MG63 (cell line): ENCODE measurements around the gene CNTRL. TPM values are rescaled to one million over a fixed set of nuclear protein-coding genes. Genes with fewer than 3 reads are reported as not detected.
"Not testable (repeated sequence)": the region's sequence is repeated elsewhere in the genome, so short reads cannot be mapped to it uniquely, and the experiment has no call there.

Experiments
- DNase-seq: peaks from one replicate; pipeline ENCODE4 v3.0.0-alpha.2; 2020
- H3K27me3 ChIP-seq: fragments of 250-450 bp; sonication (Bioruptor Pico); 2 replicates; pipeline ENCODE4 v1.5.1; 2020; ENCODE audit warnings: mild to moderate bottlenecking, moderate library complexity
- H3K36me3 ChIP-seq: fragments of 250-450 bp; sonication (Bioruptor Pico); 2 replicates; pipeline ENCODE4 v1.5.1; 2020; ENCODE audit warnings: mild to moderate bottlenecking, moderate library complexity
- H3K4me3 ChIP-seq: fragments of 250-450 bp; sonication (Bioruptor Pico); 2 replicates; pipeline ENCODE4 v1.5.1; 2020; ENCODE audit warnings: mild to moderate bottlenecking, moderate library complexity
- H3K9me3 ChIP-seq: fragments of 250-450 bp; sonication (Bioruptor Pico); 2 replicates; pipeline ENCODE4 v1.5.1; 2020; ENCODE audit warnings: mild to moderate bottlenecking, moderate library complexity
- total RNA-seq: library from RNA; depleted of rRNA; stranded (reverse); fragments of >200 nt; shearing (Covaris generic); gene quantifications from 2 replicates; pipeline ENCODE4 v1.2.3, GENCODE V29; 2014; ENCODE audit warnings: low replicate concordance; rRNA removed

Gene CNTRL
- total RNA-seq: 0.72 and 2.5 TPM in 2 replicates

DNA sequence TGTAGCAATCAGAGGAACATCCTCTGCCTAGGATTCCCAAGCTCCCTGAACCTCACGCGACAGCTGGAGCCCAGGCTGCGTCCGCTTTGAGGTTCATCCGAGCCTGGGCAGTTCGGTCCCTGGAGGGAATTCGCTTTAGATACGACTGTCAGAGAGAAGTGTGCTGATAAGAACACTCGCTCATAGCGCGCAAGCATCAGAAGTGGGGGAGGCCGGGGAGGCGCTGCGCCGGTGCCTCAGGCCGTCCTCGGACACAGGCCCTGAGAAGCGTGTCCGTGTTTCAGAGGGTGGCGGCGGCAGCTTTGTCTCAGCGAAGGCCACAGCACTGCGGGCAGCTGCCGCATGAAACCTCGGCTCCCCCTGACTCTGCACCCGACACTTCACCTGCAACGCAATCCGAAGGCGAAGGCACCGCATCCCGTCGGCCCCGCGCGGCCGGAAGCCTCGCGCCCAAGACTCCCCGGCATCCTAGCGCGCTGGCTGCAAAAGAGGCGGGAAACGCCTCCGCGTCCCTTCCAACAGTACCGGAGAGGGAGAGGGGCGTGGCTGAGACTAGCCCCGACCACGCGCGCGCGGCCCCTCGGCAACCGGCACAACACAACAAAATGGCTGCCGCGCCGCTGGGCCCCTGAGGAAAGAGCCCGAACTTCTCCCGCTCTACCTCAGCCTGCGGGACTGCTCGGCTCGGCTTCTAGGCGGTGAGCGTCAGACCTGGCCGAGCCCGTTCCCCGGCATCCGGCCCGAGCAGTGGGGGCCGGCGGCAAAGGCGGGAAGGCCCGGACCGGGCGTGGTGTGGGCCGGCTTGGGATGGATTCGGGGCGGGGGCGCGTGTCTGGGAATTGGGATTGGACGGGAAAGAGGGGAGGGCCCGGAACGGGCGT lies at the start of gene CNTRL:
Gene CNTRL, plus strand, starts transcription at position 586 of the 881 bp plus-strand sequence. CDS start 13,372 bp downstream, outside the sequence.
- DNase-seq: peak; percentile 95
- Histone ChIP-seq H3K36me3 (no peaks in the 10 kb centered on the region), H3K4me3 (peak within 1 kb of the TSS; percentile 66)

GRCh38 chr9:121026260-121026691 lies 48.5 kb upstream of the CNTRL start:
- Histone ChIP-seq H3K27me3 (no peaks in the 10 kb centered on the region), H3K9me3 (no peaks in the 10 kb centered on the region), H3K36me3 (no peaks in the 10 kb centered on the region), H3K4me3 (no peak overlapping the region)
- no peak for DNase-seq

More for the DNA sequence above, at the start of gene CNTRL:
- H3K27me3 ChIP-seq: no peaks in the 10 kb centered on the region
- H3K9me3 ChIP-seq: no peaks in the 10 kb centered on the region

DNA sequence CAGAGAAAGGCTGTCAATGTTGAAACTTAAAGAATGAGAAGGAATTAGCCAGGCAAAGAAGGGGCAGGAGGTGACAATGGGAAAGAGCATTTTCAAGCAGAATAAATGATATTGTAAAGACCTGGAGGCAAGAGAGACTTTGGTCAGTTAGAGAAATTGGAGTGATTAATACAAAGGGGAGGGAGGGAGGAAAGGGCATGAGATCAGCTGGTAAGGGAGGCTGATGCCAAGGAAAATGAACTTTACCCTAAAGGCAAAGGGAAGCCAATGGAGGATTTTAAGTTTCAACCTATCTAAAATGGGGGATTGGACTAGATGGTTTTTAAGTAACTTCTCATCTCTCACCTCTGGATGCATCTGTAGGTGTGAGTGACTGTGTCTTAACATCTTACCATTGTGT lies 48.0 kb upstream of the CNTRL start:
- no peaks in the 10 kb centered on the region for H3K27me3 ChIP-seq
- H3K36me3 ChIP-seq: no peaks in the 10 kb centered on the region
- no peaks in the 10 kb centered on the region for H3K9me3 ChIP-seq
- no peak for DNase-seq
- no peak overlapping the region for H3K4me3 ChIP-seq

GRCh38 chr9:121028285-121028684 lies 46.5 kb upstream of the CNTRL start:
- not testable (repeated sequence) for H3K4me3 ChIP-seq, DNase-seq, H3K9me3 ChIP-seq, H3K36me3 ChIP-seq, H3K27me3 ChIP-seq

GRCh38 chr9:121029469-121029868 lies 45.3 kb upstream of the CNTRL start:
- no peaks in the 10 kb centered on the region for H3K36me3 ChIP-seq
- no peak for DNase-seq
- H3K4me3 ChIP-seq: no peak overlapping the region
- H3K9me3 ChIP-seq: no peaks in the 10 kb centered on the region
- H3K27me3 ChIP-seq: no peaks in the 10 kb centered on the region

- no peak overlapping the region for H3K4me3 ChIP-seq
- no peaks in the 10 kb centered on the region for H3K27me3 ChIP-seq
- no peak for DNase-seq
- H3K9me3 ChIP-seq: no peaks in the 10 kb centered on the region
- no peaks in the 10 kb centered on the region for H3K36me3 ChIP-seq
Observed at GRCh38 chr9:121034529-121034928, 40.2 kb upstream of the CNTRL start.

DNA sequence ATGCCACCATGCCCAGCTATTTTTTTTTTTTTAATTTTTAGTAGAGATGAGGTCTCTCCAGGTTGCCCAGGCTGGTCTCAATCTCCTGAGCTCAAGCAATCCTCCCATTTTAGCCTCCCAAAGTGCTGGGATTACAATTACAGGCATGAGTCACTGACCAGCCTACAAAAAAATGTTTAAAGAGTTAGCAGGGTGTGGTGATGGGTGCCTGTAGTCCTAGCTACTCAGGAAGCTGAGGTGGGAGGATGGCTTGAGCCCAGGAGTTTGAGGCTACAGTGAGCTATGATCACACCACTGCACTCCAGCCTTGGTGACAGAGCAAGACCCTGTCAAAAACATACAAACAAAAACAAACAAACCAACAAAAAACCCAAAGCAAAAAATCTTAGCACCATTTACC lies 39.0 kb upstream of the CNTRL start:
- DNase-seq: peak; percentile 27
- not testable (repeated sequence) for H3K36me3 ChIP-seq, H3K27me3 ChIP-seq, H3K9me3 ChIP-seq, H3K4me3 ChIP-seq

DNA sequence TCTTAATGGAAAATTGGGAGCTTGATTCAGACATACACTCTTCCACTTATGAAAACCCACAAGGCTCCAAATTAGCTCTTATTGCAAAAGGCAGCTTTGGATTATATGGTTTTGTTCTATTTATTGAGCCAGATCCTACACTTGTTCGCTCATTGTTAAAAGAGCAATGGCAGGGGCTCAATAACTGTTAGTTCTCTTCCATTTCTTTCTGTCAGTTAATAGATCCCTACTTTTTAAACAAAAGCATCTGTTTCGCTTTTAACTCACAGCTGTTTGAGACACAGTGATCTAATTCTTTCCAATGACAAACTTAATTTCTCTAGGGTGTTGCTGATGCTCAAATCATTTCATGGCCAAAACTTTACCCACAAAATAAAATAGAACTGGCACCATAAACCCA lies 36.4 kb upstream of the CNTRL start:
- Histone ChIP-seq H3K36me3 (no peaks in the 10 kb centered on the region), H3K9me3 (no peaks in the 10 kb centered on the region), H3K4me3 (no peak overlapping the region), H3K27me3 (no peaks in the 10 kb centered on the region)
- DNase-seq: no peak

GRCh38 chr9:121038804-121039203 lies 36.0 kb upstream of the CNTRL start:
- Histone ChIP-seq H3K27me3 (no peaks in the 10 kb centered on the region), H3K9me3 (no peaks in the 10 kb centered on the region), H3K36me3 (no peaks in the 10 kb centered on the region), H3K4me3 (no peak overlapping the region)
- no peak for DNase-seq

GRCh38 chr9:121048175-121048574 lies 26.6 kb upstream of the CNTRL start:
- DNase-seq: no peak
- no peaks in the 10 kb centered on the region for H3K9me3 ChIP-seq
- no peak overlapping the region for H3K4me3 ChIP-seq
- no peaks in the 10 kb centered on the region for H3K36me3 ChIP-seq
- H3K27me3 ChIP-seq: no peaks in the 10 kb centered on the region

DNA sequence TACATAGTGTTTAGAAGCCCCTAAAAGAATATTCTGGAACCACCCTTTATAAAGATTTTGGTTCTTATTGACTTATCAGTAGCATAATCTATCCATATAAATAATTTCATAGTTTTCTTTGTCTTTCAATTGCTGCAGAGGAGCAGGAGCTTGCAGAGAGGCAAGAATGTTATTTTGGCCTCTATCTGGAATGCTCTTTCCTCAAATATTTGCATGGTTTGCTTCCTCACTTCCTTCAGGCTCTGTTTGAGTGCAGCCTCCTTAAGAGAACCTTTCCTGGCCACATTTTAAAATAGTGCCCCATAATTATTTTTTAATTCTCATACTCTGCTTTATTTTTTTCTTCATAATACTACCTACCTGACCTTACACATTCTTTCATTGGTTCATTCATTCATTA lies 26.1 kb upstream of the CNTRL start:
- Histone ChIP-seq H3K27me3 (no peaks in the 10 kb centered on the region), H3K9me3 (no peaks in the 10 kb centered on the region), H3K36me3 (no peaks in the 10 kb centered on the region), H3K4me3 (no peak overlapping the region)
- DNase-seq: no peak

DNA sequence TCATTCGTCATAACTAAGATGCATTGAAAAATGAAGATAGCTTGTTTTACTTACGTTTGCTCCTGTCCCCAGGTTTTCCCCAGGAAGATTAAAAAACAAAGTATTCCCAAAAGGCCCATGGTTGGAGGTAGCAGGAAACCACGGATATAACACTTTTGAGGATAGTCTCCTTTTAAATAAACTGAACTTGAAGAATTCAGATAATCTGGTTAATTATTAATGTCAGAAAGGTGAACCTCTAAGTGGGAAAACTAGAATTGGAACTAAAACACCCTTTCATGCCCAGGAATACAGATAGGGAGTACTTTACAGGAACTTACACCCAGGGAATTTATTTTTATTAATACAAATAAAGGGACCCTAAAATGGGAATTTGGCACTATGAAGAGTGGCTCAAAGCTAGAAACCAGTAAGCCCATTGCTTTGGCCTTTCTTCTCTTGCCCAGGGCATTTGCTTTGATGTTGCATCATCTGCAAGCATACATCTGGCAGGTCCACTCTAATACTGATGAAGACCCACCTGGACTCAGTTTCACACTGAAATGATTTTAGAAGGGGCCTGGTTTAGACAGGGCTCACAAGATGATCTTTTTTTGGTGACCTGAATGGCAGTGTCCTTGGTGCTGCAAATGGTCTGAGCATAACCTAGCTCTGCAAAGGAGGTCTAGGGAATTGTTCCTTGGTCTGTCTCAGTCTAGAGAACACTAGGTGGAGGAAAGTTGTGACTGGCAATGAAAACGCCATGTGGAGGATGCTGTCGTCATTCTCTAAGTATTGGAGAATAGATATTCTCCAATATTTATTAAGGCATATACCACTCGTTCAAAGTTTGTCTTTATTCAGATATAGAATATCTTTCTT lies 24.4 kb upstream of the CNTRL start, which contains the start of gene C5:
Gene C5, minus strand, starts transcription at position 148 of the 861 bp plus-strand sequence. Its CDS starts 29 bp downstream, at position 119.
- Histone ChIP-seq H3K9me3 (no peaks in the 10 kb centered on the region), H3K36me3 (no peaks in the 10 kb centered on the region), H3K27me3 (no peaks in the 10 kb centered on the region), H3K4me3 (no peak within 1 kb of the TSS)
- no peak for DNase-seq

- Histone ChIP-seq H3K9me3 (0 out of 2 replicates have a peak, but pooled peaks cover 3% of the 10 kb centered on the region), H3K4me3 (no peak overlapping the region), H3K36me3 (no peaks in the 10 kb centered on the region), H3K27me3 (no peaks in the 10 kb centered on the region)
- DNase-seq: no peak
Observed at GRCh38 chr9:121053544-121053943, 21.2 kb upstream of the CNTRL start.

- H3K4me3 ChIP-seq: no peak overlapping the region
- DNase-seq: peak; percentile 10
- no peaks in the 10 kb centered on the region for H3K27me3 ChIP-seq
- 0 out of 2 replicates have a peak, but pooled peaks cover 3% of the 10 kb centered on the region for H3K9me3 ChIP-seq
- H3K36me3 ChIP-seq: no peaks in the 10 kb centered on the region
Observed at GRCh38 chr9:121055642-121056143, 19.1 kb upstream of the CNTRL start.

- no peaks in the 10 kb centered on the region for H3K36me3 ChIP-seq
- no peaks in the 10 kb centered on the region for H3K27me3 ChIP-seq
- H3K4me3 ChIP-seq: no peak overlapping the region
- 0 out of 2 replicates have a peak, but pooled peaks cover 3% of the 10 kb centered on the region for H3K9me3 ChIP-seq
- DNase-seq: no peak
Observed at GRCh38 chr9:121057821-121058220, 16.9 kb upstream of the CNTRL start.

- Histone ChIP-seq H3K27me3 (no peaks in the 10 kb centered on the region), H3K36me3 (no peaks in the 10 kb centered on the region), H3K4me3 (no peak overlapping the region), H3K9me3 (0 out of 2 replicates have a peak, but pooled peaks cover 3% of the 10 kb centered on the region)
- no peak for DNase-seq
Observed at GRCh38 chr9:121059513-121059912, 15.2 kb upstream of the CNTRL start.
